DND-41 (cell line): ENCODE measurements around the gene WDR93.

Experiments
- EZH2 ChIP-seq: IDR thresholded peaks from 3 replicates; pipeline ENCODE4 v1.6.1; 2012; ENCODE audit warnings: borderline replicate concordance, low read depth, mild to moderate bottlenecking, moderate library complexity, low read length, inconsistent platforms; ENCODE audit not compliant: severe bottlenecking
- TF ChIP-seq, protein P1 (sequence below): IDR thresholded peaks from 2 replicates; pipeline ENCODE4 v1.5.1; 2012; ENCODE audit warnings: borderline replicate concordance, low read length, moderate library complexity, mild to moderate bottlenecking; ENCODE audit not compliant: poor library complexity, severe bottlenecking; ENCODE audit errors: extremely low read depth

DNA sequence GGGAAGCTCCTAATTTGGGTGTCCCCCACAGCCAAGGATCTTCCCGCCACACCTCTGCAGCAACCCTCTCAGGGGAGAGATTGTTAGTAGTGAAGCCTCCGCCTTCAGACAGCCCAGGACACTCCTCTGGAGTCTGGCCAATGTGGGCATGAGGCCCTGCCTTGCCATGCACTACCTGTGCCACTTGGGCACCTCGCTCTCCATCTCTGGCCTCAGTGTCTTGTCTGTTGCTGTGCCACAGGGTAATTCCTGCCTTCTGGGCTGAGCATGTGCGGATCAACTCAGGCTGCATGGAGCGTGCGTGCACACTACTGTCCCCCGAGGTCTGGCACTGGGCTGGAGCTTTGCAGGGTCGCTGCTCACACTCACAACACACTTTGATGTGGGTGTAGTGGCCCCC, 68.4 kb downstream of the WDR93 start:
- TF ChIP-seq, protein P1, sequence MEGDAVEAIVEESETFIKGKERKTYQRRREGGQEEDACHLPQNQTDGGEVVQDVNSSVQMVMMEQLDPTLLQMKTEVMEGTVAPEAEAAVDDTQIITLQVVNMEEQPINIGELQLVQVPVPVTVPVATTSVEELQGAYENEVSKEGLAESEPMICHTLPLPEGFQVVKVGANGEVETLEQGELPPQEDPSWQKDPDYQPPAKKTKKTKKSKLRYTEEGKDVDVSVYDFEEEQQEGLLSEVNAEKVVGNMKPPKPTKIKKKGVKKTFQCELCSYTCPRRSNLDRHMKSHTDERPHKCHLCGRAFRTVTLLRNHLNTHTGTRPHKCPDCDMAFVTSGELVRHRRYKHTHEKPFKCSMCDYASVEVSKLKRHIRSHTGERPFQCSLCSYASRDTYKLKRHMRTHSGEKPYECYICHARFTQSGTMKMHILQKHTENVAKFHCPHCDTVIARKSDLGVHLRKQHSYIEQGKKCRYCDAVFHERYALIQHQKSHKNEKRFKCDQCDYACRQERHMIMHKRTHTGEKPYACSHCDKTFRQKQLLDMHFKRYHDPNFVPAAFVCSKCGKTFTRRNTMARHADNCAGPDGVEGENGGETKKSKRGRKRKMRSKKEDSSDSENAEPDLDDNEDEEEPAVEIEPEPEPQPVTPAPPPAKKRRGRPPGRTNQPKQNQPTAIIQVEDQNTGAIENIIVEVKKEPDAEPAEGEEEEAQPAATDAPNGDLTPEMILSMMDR = no peak
- TF ChIP-seq EZH2 = no peak
